HepG2 (cell line): ENCODE measurements around the gene ETFA. TPM values are rescaled to one million over a fixed set of nuclear protein-coding genes. Genes with fewer than 3 reads are reported as not detected.
A peak's percentile ranks its signal among the peaks of the same experiment; 100 is the strongest.

Experiments
- ATF3 ChIP-seq: sonication (generic); formaldehyde crosslinking; IDR thresholded peaks from 2 replicates; pipeline ENCODE4 v1.4.0; 2020; ENCODE audit warnings: missing genetic modification reagents
- ATF7-NPFF ChIP-seq: sonication (generic); formaldehyde crosslinking; IDR thresholded peaks from 2 replicates; pipeline ENCODE4 v1.8.1; 2023; ENCODE audit warnings: mild to moderate bottlenecking, low read depth, missing genetic modification reagents, moderate library complexity
- CHD4 ChIP-seq: fragments of 200-600 bp; sonication (generic); IDR thresholded peaks from 2 replicates; pipeline ENCODE4 v1.7.0; 2017; ENCODE audit warnings: mild to moderate bottlenecking, low read length, borderline replicate concordance
- FOXK2 ChIP-seq: fragments of 450-650 bp; IDR thresholded peaks from 2 replicates; pipeline ENCODE4 v1.6.1; 2016
- HMGA1 ChIP-seq: sonication (generic); formaldehyde crosslinking; conservative IDR thresholded peaks from 2 replicates; pipeline ENCODE4 v1.4.0; 2020; ENCODE audit warnings: missing genetic modification reagents
- JUNB ChIP-seq: sonication (generic); formaldehyde crosslinking; IDR thresholded peaks from 2 replicates; pipeline ENCODE4 v1.8.0; 2022; ENCODE audit warnings: missing genetic modification reagents, mild to moderate bottlenecking, borderline replicate concordance
- NAIF1 ChIP-seq: sonication (generic); formaldehyde crosslinking; IDR thresholded peaks from 2 replicates; pipeline ENCODE4 v1.5.0; 2020; ENCODE audit warnings: mild to moderate bottlenecking, missing genetic modification reagents, borderline replicate concordance
- NBN ChIP-seq: fragments of 450-650 bp; conservative IDR thresholded peaks from 2 replicates; pipeline ENCODE4 v1.6.1; 2017
- PCBP2 ChIP-seq: fragments of 200-400 bp; formaldehyde crosslinking; optimal IDR thresholded peaks from 2 replicates; pipeline ENCODE3; 2018; ENCODE audit warnings: low read length, low read depth; ENCODE audit not compliant: poor library complexity, severe bottlenecking
- PHF5A ChIP-seq: IDR thresholded peaks from one replicate; pipeline ENCODE4 v1.6.1; 2018; ENCODE audit warnings: low read depth, missing genetic modification reagents; ENCODE audit not compliant: unreplicated experiment
- POLR2AphosphoS5 ChIP-seq: IDR thresholded peaks from 2 replicates; pipeline ENCODE4 v1.6.1; 2012; ENCODE audit warnings: low read depth, low read length
- STAT6 ChIP-seq: sonication (generic); formaldehyde crosslinking; IDR thresholded peaks from 2 replicates; pipeline ENCODE4 v1.4.0; 2020; ENCODE audit warnings: missing genetic modification reagents, mild to moderate bottlenecking, borderline replicate concordance
- TEF ChIP-seq: sonication (generic); formaldehyde crosslinking; IDR thresholded peaks from 2 replicates; pipeline ENCODE4 v1.5.0; 2020; ENCODE audit warnings: missing genetic modification reagents
- ZNF276 ChIP-seq: sonication (generic); formaldehyde crosslinking; IDR thresholded peaks from 2 replicates; pipeline ENCODE4 v1.4.0; 2020; ENCODE audit warnings: mild to moderate bottlenecking, low read depth, missing genetic modification reagents
- ZNF558 ChIP-seq: sonication (generic); formaldehyde crosslinking; IDR thresholded peaks from 2 replicates; pipeline ENCODE4 v1.9.0; 2022; ENCODE audit warnings: mild to moderate bottlenecking, missing genetic modification reagents, borderline replicate concordance
- ZNF567 ChIP-seq: sonication (generic); formaldehyde crosslinking; IDR thresholded peaks from 2 replicates; pipeline ENCODE4 v1.8.1; 2023; ENCODE audit warnings: mild to moderate bottlenecking, missing genetic modification reagents, borderline replicate concordance
- ZNF597 ChIP-seq: sonication (generic); formaldehyde crosslinking; IDR thresholded peaks from 2 replicates; pipeline ENCODE4 v1.5.0; 2020; ENCODE audit warnings: missing genetic modification reagents
- ZNF672 ChIP-seq: sonication (generic); formaldehyde crosslinking; IDR thresholded peaks from 2 replicates; pipeline ENCODE4 v1.8.1; 2022; ENCODE audit warnings: missing genetic modification reagents
- ZNF775 ChIP-seq: sonication (generic); formaldehyde crosslinking; IDR thresholded peaks from 2 replicates; pipeline ENCODE4 v1.4.0; 2020; ENCODE audit warnings: missing genetic modification reagents, mild to moderate bottlenecking, moderate library complexity, borderline replicate concordance
- polyA plus RNA-seq, 8 experiments: library from polyadenylated mRNA; depleted of rRNA in 3 of 8; stranded (reverse) in 7 of 8; unstranded in 1 of 8; fragments of >200 nt; fragmentation: Illumina TruSeq in 4 of 8; extraction: Trizol in 4 of 8; gene quantifications; 2 replicates each; pipeline versions ENCODE4 v1.2.1 to v1.2.3, GENCODE V29; 2011 to 2016; ENCODE audit warnings: low read depth in 4 of 8, missing spikeins in 1 of 8, mixed read lengths in 1 of 8; ENCODE audit not compliant: insufficient read depth in 1 of 8
- total RNA-seq, 5 experiments: library from RNA; depleted of rRNA; stranded (reverse); fragments of >200 nt; fragmentation: Illumina TruSeq; extraction: Trizol; gene quantifications; 2 replicates each; pipeline ENCODE4 v1.2.3, GENCODE V29; 2016; ENCODE audit warnings: low read depth in 1 of 5

ETFA gene
- total and polyA plus RNA-seq, 2 of the 13 experiments (the other 11 are each of a cell fraction or from before 2014, with no cell fraction given): 291 to 396 TPM

- TF ChIP-seq ZNF276: no peak
- peak; percentile 56 for TF ChIP-seq PHF5A
- TF ChIP-seq NAIF1: peak; percentile 50; the same call in 1 of the 2 replicates
- no peak for TF ChIP-seq ZNF775 (CRISPR knock-in tag)
- no peak for TF ChIP-seq CHD4
- no peak for TF ChIP-seq HMGA1 (CRISPR knock-in tag)
- no peak for TF ChIP-seq FOXK2
- no peak for TF ChIP-seq STAT6
- no peak for TF ChIP-seq PCBP2
- TF ChIP-seq ATF7-NPFF (CRISPR knock-in tag): no peak; the same call in 1 of the 2 replicates
- TF ChIP-seq ZNF567 (CRISPR knock-in tag): no peak
- TF ChIP-seq ZNF558 (CRISPR knock-in tag): no peak
- peak; percentile 87 for TF ChIP-seq POLR2AphosphoS5
- TF ChIP-seq ZNF672 (CRISPR knock-in tag): no peak
- 0 out of 2 replicates have a peak, but pooled peaks have one; percentile 73 for TF ChIP-seq TEF (CRISPR knock-in tag)
- peak; percentile 86 for TF ChIP-seq ATF3 (CRISPR knock-in tag)
- TF ChIP-seq JUNB (CRISPR knock-in tag): no peak
- TF ChIP-seq ZNF597 (CRISPR knock-in tag): no peak
- TF ChIP-seq NBN: no peak
Observed at GRCh38 chr15:76336254-76337058, 25.2 kb upstream of the ETFA start, which contains the start of gene ISL2 (continued).
